Panc1 (cell line): Measurements from ENCODE around the gene FCSK.
"Not testable (repeated sequence)": the region's sequence is repeated elsewhere in the genome, so short reads cannot be mapped to it uniquely, and the experiment has no call there.

Source experiments
- POLR2AphosphoS5 ChIP-seq: IDR thresholded peaks from 2 replicates; pipeline ENCODE4 v1.6.1; 2012; ENCODE audit warnings: mild to moderate bottlenecking, low read depth, low read length, moderate library complexity
- REST ChIP-seq, 2 experiments: IDR thresholded peaks; 2 replicates each; pipeline ENCODE4 v1.6.1; 2011 to 2012; ENCODE audit warnings: low read depth in 2 of 2, control low read depth in 1 of 2, low read length in 1 of 2, mild to moderate bottlenecking in 1 of 2, moderate library complexity in 1 of 2; ENCODE audit not compliant: insufficient read depth in 1 of 2
- SIN3A ChIP-seq: IDR thresholded peaks from 2 replicates; pipeline ENCODE4 v1.6.1; 2012; ENCODE audit warnings: low read depth, mild to moderate bottlenecking, low read length, moderate library complexity, borderline replicate concordance; ENCODE audit not compliant: insufficient read depth
- TF ChIP-seq, protein P1 (sequence below): fragments of 450-650 bp; IDR thresholded peaks from 2 replicates; pipeline ENCODE4 v1.5.1; 2017; ENCODE audit warnings: mild to moderate bottlenecking

GRCh38 chr16:70524399-70524825 is 70.0 kb downstream of the FCSK start:
- TF ChIP-seq SIN3A; REST (IDR thresholded peaks at IDR 0.05; ENCODE audit: insufficient read depth in 1 of 2, low read depth in 2 of 2, low read length in 1 of 2); POLR2AphosphoS5: not testable (repeated sequence)
- TF ChIP-seq, protein P1, sequence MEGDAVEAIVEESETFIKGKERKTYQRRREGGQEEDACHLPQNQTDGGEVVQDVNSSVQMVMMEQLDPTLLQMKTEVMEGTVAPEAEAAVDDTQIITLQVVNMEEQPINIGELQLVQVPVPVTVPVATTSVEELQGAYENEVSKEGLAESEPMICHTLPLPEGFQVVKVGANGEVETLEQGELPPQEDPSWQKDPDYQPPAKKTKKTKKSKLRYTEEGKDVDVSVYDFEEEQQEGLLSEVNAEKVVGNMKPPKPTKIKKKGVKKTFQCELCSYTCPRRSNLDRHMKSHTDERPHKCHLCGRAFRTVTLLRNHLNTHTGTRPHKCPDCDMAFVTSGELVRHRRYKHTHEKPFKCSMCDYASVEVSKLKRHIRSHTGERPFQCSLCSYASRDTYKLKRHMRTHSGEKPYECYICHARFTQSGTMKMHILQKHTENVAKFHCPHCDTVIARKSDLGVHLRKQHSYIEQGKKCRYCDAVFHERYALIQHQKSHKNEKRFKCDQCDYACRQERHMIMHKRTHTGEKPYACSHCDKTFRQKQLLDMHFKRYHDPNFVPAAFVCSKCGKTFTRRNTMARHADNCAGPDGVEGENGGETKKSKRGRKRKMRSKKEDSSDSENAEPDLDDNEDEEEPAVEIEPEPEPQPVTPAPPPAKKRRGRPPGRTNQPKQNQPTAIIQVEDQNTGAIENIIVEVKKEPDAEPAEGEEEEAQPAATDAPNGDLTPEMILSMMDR, result not testable (repeated sequence)
